Kidney (tissue), 14 donors: ENCODE measurements around the gene SLC31A1. TPM values are rescaled to one million over a fixed set of nuclear protein-coding genes. Genes with fewer than 3 reads are reported as not detected.

Experiments
- DNase-seq, 5 donors: peaks; one replicate each; pipeline ENCODE4 v3.0.0-alpha.2; 2013 to 2020
- FAIRE-seq: peaks from 2 replicates; lab custom pipeline; 2012; peaks lifted over from hg19 to GRCh38; lab: Jason Lieb, UNC
- H3K27ac ChIP-seq, 2 donors: one replicate each; pipeline ENCODE4 v1.7.0; 2013; ENCODE audit warnings: low read depth in 2 of 2, low read length in 2 of 2, inconsistent platforms in 1 of 2
- H3K27me3 ChIP-seq: one replicate; pipeline ENCODE4 v1.7.1; 2013; ENCODE audit warnings: low read length, inconsistent platforms; ENCODE audit not compliant: control insufficient read depth, insufficient read depth
- H3K36me3 ChIP-seq, 3 donors: one replicate each; pipeline versions ENCODE4 v1.7.0 to v1.7.1; 2013; ENCODE audit warnings: low read length in 3 of 3, control low read depth in 1 of 3, inconsistent platforms in 1 of 3; ENCODE audit not compliant: insufficient read depth in 3 of 3, control insufficient read depth in 2 of 3
- H3K4me1 ChIP-seq, 3 donors: one replicate each; pipeline versions ENCODE4 v1.7.0 to v1.7.1; 2013; ENCODE audit warnings: low read length in 3 of 3, inconsistent platforms in 1 of 3, low read depth in 1 of 3; ENCODE audit not compliant: control insufficient read depth in 2 of 3, insufficient read depth in 2 of 3
- H3K4me3 ChIP-seq, 3 donors: one replicate each; pipeline versions ENCODE4 v1.7.0 to v1.8.1; 2013; ENCODE audit warnings: low read length in 3 of 3, control low read depth in 1 of 3, inconsistent platforms in 1 of 3
- H3K9ac ChIP-seq, 3 donors: one replicate each; pipeline versions ENCODE4 v1.7.0 to v1.7.1; 2013; ENCODE audit warnings: low read length in 3 of 3, control low read depth in 1 of 3, inconsistent platforms in 1 of 3
- H3K9me3 ChIP-seq, 3 donors: one replicate each; pipeline versions ENCODE4 v1.7.0 to v1.7.1; 2013; ENCODE audit warnings: low read length in 3 of 3, control low read depth in 1 of 3, inconsistent platforms in 1 of 3; ENCODE audit not compliant: control insufficient read depth in 2 of 3, insufficient read depth in 1 of 3
- CTCF ChIP-seq: IDR thresholded peaks from 3 replicates; pipeline ENCODE4 v1.5.1; 2012; ENCODE audit warnings: mild to moderate bottlenecking, moderate library complexity, borderline replicate concordance; ENCODE audit not compliant: insufficient read depth; ENCODE audit errors: extremely low read depth
- intact Hi-C: fragments of 100-400 bp; cut with DNase I; formaldehyde crosslinking; loops from one replicate; pipeline ENCODE4 v1.11.1; 2022
- polyA plus RNA-seq: library from polyadenylated mRNA; stranded (reverse); fragments of 350-450 nt; fragmentation: Illumina TruSeq; extraction: RNeasy Lipid Tissue Mini Kit (QIAGEN cat#74804); gene quantifications from one replicate; pipeline ENCODE4 v1.2.3, GENCODE V29; 2014; ENCODE audit warnings: low read depth, low replicate concordance; ENCODE audit not compliant: insufficient read depth
- total RNA-seq: library from RNA; stranded (reverse); fragmentation: NEBNext Ultra II Directional; extraction: Animal tissue kit (Norgen Biotek cat#: 25700); gene quantifications from one replicate; pipeline ENCODE4 v1.2.1, GENCODE V29; 2021
- donor health status: control.
- donor health status: control.
- donor health status: control.
- donor health status: control.
- donor health status: control.
- donor health status: DM: yes; HTN: yes; CAD: no.
- donor health status: Normal renal cell carcinoma (clear cell type).

The SLC31A1 gene
- total and polyA plus RNA-seq, 2 donors from 2014 or later, result 19.5 to 20.1 TPM

- Histone ChIP-seq H3K9ac (no peak overlapping the region), H3K36me3 (peaks cover 8 to 50% (median 35%) of the 10 kb centered on the region in 3 donors), H3K4me3 (no peak overlapping the region), H3K27ac (no peak overlapping the region), H3K9me3 (no peaks in the 10 kb centered on the region), H3K4me1 (no peaks in the 10 kb centered on the region), H3K27me3 (no peaks in the 10 kb centered on the region)
- TF ChIP-seq CTCF, result no peak
- intact Hi-C loops, result no loop called here
- DNase-seq (no peak), FAIRE-seq (no peak)
Observed at GRCh38 chr9:113177251-113177650, 44.1 kb upstream of the SLC31A1 start.

GRCh38 chr9:113178087-113178486 is 43.3 kb upstream of the SLC31A1 start:
- H3K9ac ChIP-seq, result no peak overlapping the region
- no peaks in the 10 kb centered on the region for H3K27me3 ChIP-seq
- peaks cover 8 to 51% (median 38%) of the 10 kb centered on the region in 3 donors for H3K36me3 ChIP-seq
- no peak for FAIRE-seq
- intact Hi-C loops, result no loop called here
- TF ChIP-seq CTCF, result no peak
- no peaks in the 10 kb centered on the region for H3K4me1 ChIP-seq
- H3K9me3 ChIP-seq, result no peaks in the 10 kb centered on the region
- no peak overlapping the region for H3K4me3 ChIP-seq
- DNase-seq, result no peak
- H3K27ac ChIP-seq, result no peak overlapping the region

- no peak for TF ChIP-seq CTCF
- Histone ChIP-seq H3K4me1 (no peaks in the 10 kb centered on the region), H3K4me3 (no peak overlapping the region), H3K27ac (no peak overlapping the region), H3K27me3 (no peaks in the 10 kb centered on the region), H3K9me3 (no peaks in the 10 kb centered on the region), H3K9ac (no peak overlapping the region), H3K36me3 (peaks cover 15 to 60% (median 44%) of the 10 kb centered on the region in 3 donors)
- intact Hi-C loops, result no loop called here
- FAIRE-seq, result no peak
- DNase-seq, result no peak
Observed at GRCh38 chr9:113179839-113180238, 41.5 kb upstream of the SLC31A1 start.

GRCh38 chr9:113181165-113181564 is 40.2 kb upstream of the SLC31A1 start:
- H3K4me1 ChIP-seq, result no peaks in the 10 kb centered on the region
- H3K27ac ChIP-seq, result no peak overlapping the region
- no peaks in the 10 kb centered on the region for H3K27me3 ChIP-seq
- DNase-seq (no peak), FAIRE-seq (no peak)
- no peak overlapping the region for H3K9ac ChIP-seq
- intact Hi-C loops, result no loop called here
- no peak for TF ChIP-seq CTCF
- H3K36me3 ChIP-seq, result peaks cover 20 to 65% (median 54%) of the 10 kb centered on the region in 3 donors
- H3K9me3 ChIP-seq, result no peaks in the 10 kb centered on the region
- no peak overlapping the region for H3K4me3 ChIP-seq
